ENCODE data around the gene GNLY.
A peak's percentile ranks its signal among the peaks of the same experiment; 100 is the strongest.
"Not testable (repeated sequence)": the region's sequence is repeated elsewhere in the genome, so short reads cannot be mapped to it uniquely, and the experiment has no call there.

GNLY gene

GRCh38 chr2:85694052-85695025 lies at the start of gene GNLY:
Gene GNLY, plus strand, starts transcription at chr2:85694358. Its CDS starts 61 bp downstream, at chr2:85694419.
- Mint-ChIP-seq H3K9me3 (no peaks in the 10 kb centered on the region), H3K4me1 (ENCODE audit: low read depth) (peaks cover 24% of the 10 kb centered on the region), H3K36me3 (ENCODE audit: low read depth) (no peaks in the 10 kb centered on the region), H3K27ac (peak within 1 kb of the TSS; percentile 49), H3K27me3 (peaks cover 4% of the 10 kb centered on the region), H3K4me3 (peak within 1 kb of the TSS; percentile 25)

- H3K4me1 Mint-ChIP-seq (ENCODE audit: low read depth), result peaks cover 15% of the 10 kb centered on the region
- no peak overlapping the region for H3K4me3 Mint-ChIP-seq
- peaks cover 78% of the 10 kb centered on the region for H3K36me3 Mint-ChIP-seq (ENCODE audit: low read depth)
- H3K27me3 Mint-ChIP-seq, result no peaks in the 10 kb centered on the region
- no peaks in the 10 kb centered on the region for H3K9me3 Mint-ChIP-seq
- H3K27ac Mint-ChIP-seq, result no peak overlapping the region
Observed at GRCh38 chr2:85644909-85645308, 49.2 kb upstream of the GNLY start.

- H3K4me3 Mint-ChIP-seq, result no peak overlapping the region
- no peaks in the 10 kb centered on the region for H3K9me3 Mint-ChIP-seq
- H3K4me1 Mint-ChIP-seq (ENCODE audit: low read depth), result peaks cover 15% of the 10 kb centered on the region
- H3K36me3 Mint-ChIP-seq (ENCODE audit: low read depth), result peaks cover 71% of the 10 kb centered on the region
- no peak overlapping the region for H3K27ac Mint-ChIP-seq
- no peaks in the 10 kb centered on the region for H3K27me3 Mint-ChIP-seq
Observed at GRCh38 chr2:85646166-85646565, 48.0 kb upstream of the GNLY start.

- H3K27me3 Mint-ChIP-seq, result no peaks in the 10 kb centered on the region
- H3K4me1 Mint-ChIP-seq (ENCODE audit: low read depth), result peaks cover 4% of the 10 kb centered on the region
- no peaks in the 10 kb centered on the region for H3K9me3 Mint-ChIP-seq
- H3K27ac Mint-ChIP-seq, result peak overlapping the region; percentile 24
- peaks cover 66% of the 10 kb centered on the region for H3K36me3 Mint-ChIP-seq (ENCODE audit: low read depth)
- no peak overlapping the region for H3K4me3 Mint-ChIP-seq
Observed at GRCh38 chr2:85647823-85648526, 46.2 kb upstream of the GNLY start.

GRCh38 chr2:85648619-85649018 lies 45.5 kb upstream of the GNLY start:
- H3K4me3 Mint-ChIP-seq, result no peak overlapping the region
- H3K27me3 Mint-ChIP-seq, result no peaks in the 10 kb centered on the region
- H3K4me1 Mint-ChIP-seq (ENCODE audit: low read depth), result peaks cover 3% of the 10 kb centered on the region
- H3K27ac Mint-ChIP-seq, result no peak overlapping the region
- H3K36me3 Mint-ChIP-seq (ENCODE audit: low read depth), result peaks cover 66% of the 10 kb centered on the region
- H3K9me3 Mint-ChIP-seq, result no peaks in the 10 kb centered on the region

GRCh38 chr2:85649201-85650190 lies 44.7 kb upstream of the GNLY start:
- Mint-ChIP-seq H3K27ac (peak overlapping the region; percentile 5), H3K4me3 (no peak overlapping the region), H3K36me3 (ENCODE audit: low read depth) (peaks cover 71% of the 10 kb centered on the region), H3K4me1 (ENCODE audit: low read depth) (peaks cover 3% of the 10 kb centered on the region), H3K9me3 (no peaks in the 10 kb centered on the region), H3K27me3 (no peaks in the 10 kb centered on the region)

GRCh38 chr2:85650456-85650855 lies 43.7 kb upstream of the GNLY start:
- Mint-ChIP-seq H3K4me1 (ENCODE audit: low read depth) (peaks cover 3% of the 10 kb centered on the region), H3K27ac (no peak overlapping the region), H3K36me3 (ENCODE audit: low read depth) (peaks cover 75% of the 10 kb centered on the region), H3K9me3 (no peaks in the 10 kb centered on the region), H3K27me3 (no peaks in the 10 kb centered on the region), H3K4me3 (no peak overlapping the region)

- Mint-ChIP-seq H3K27ac (no peak overlapping the region), H3K4me3 (no peak overlapping the region), H3K4me1 (ENCODE audit: low read depth) (peaks cover 3% of the 10 kb centered on the region), H3K9me3 (no peaks in the 10 kb centered on the region), H3K36me3 (ENCODE audit: low read depth) (peaks cover 72% of the 10 kb centered on the region), H3K27me3 (no peaks in the 10 kb centered on the region)
Observed at GRCh38 chr2:85651097-85651496, 43.1 kb upstream of the GNLY start.

GRCh38 chr2:85652056-85652455 lies 42.1 kb upstream of the GNLY start:
- Mint-ChIP-seq H3K36me3 (ENCODE audit: low read depth) (peaks cover 65% of the 10 kb centered on the region), H3K4me1 (ENCODE audit: low read depth) (peaks cover 3% of the 10 kb centered on the region), H3K4me3 (no peak overlapping the region), H3K27me3 (no peaks in the 10 kb centered on the region), H3K9me3 (no peaks in the 10 kb centered on the region), H3K27ac (no peak overlapping the region)

DNA sequence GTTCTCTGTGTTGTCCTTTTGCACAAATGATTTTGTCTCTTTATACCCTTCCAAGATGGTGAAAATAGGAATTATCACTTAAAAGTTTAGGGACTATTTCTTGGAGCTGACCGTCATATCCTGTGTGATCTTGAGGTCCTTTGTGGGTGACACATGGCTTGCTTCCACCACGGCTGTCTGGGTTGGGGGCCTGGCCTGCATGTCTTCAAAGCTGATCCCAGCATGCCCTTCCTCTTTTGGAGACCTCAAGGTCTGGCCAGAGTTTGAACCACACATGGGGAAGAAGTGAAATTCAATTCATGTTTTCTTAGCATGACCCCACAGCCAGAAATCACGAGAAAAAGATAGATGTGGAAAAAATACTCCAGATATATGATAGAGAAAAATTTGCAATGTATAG lies 40.2 kb upstream of the GNLY start:
- peaks cover 60% of the 10 kb centered on the region for H3K36me3 Mint-ChIP-seq (ENCODE audit: low read depth)
- no peak overlapping the region for H3K4me3 Mint-ChIP-seq
- H3K27ac Mint-ChIP-seq, result no peak overlapping the region
- H3K27me3 Mint-ChIP-seq, result no peaks in the 10 kb centered on the region
- H3K4me1 Mint-ChIP-seq (ENCODE audit: low read depth), result no peaks in the 10 kb centered on the region
- H3K9me3 Mint-ChIP-seq, result no peaks in the 10 kb centered on the region

DNA sequence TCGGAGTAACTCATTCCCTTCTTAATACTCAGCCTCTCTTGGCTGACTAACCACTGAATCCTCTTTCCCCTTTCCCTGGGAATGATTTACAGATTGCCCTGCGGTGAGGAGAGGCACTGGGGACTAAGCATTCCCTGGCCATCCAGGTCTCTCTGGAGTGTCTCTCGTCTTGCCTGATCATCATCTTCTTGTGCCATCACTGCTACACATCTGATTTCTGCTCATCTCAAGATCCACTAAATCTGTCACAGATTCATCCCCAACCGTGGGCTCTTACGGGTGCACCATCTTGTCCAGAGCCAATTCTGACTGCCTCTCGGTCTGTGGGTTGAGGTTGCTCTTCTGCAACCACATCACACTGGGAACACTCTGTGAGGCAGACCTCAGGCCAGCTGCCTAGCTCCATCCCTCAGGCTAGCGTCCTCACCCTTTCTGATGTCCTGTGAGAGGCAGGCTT lies 38.2 kb upstream of the GNLY start:
- H3K36me3 Mint-ChIP-seq (ENCODE audit: low read depth), result peaks cover 51% of the 10 kb centered on the region
- H3K4me3 Mint-ChIP-seq, result no peak overlapping the region
- no peak overlapping the region for H3K27ac Mint-ChIP-seq

GRCh38 chr2:85656468-85656867 lies 37.7 kb upstream of the GNLY start:
- Mint-ChIP-seq H3K27ac (no peak overlapping the region), H3K36me3 (ENCODE audit: low read depth) (peaks cover 46% of the 10 kb centered on the region), H3K9me3 (no peaks in the 10 kb centered on the region), H3K27me3 (no peaks in the 10 kb centered on the region), H3K4me1 (ENCODE audit: low read depth) (no peaks in the 10 kb centered on the region), H3K4me3 (no peak overlapping the region)

More for the DNA sequence above, 38.2 kb upstream of the GNLY start:
- Mint-ChIP-seq H3K4me1 (ENCODE audit: low read depth) (no peaks in the 10 kb centered on the region), H3K27me3 (no peaks in the 10 kb centered on the region), H3K9me3 (no peaks in the 10 kb centered on the region)

- peaks cover 41% of the 10 kb centered on the region for H3K36me3 Mint-ChIP-seq (ENCODE audit: low read depth)
- H3K27me3 Mint-ChIP-seq; H3K4me1 Mint-ChIP-seq (ENCODE audit: low read depth); H3K9me3 Mint-ChIP-seq; H3K4me3 Mint-ChIP-seq: not testable (repeated sequence)
- peak overlapping the region; percentile 82 for H3K27ac Mint-ChIP-seq
Observed at GRCh38 chr2:85657399-85657798, 36.8 kb upstream of the GNLY start.

- Mint-ChIP-seq H3K27me3 (no peaks in the 10 kb centered on the region), H3K4me3 (no peak overlapping the region), H3K27ac (no peak overlapping the region), H3K4me1 (ENCODE audit: low read depth) (no peaks in the 10 kb centered on the region), H3K9me3 (no peaks in the 10 kb centered on the region), H3K36me3 (ENCODE audit: low read depth) (peaks cover 27% of the 10 kb centered on the region)
Observed at GRCh38 chr2:85659324-85659981, 34.7 kb upstream of the GNLY start.

All from stimulated activated naive CD8-positive, alpha-beta T cell treated with anti-CD3 and anti-CD28 coated beads, Interleukin-15, Interleukin-2, amounts not matched to agents 100 ng/mL and 50 ng/mL, for 24 hours (primary cell).